Hepatocyte (in vitro differentiated cells): ENCODE results near the gene TRPV3. TPM values are rescaled to one million over a fixed set of nuclear protein-coding genes. Genes with fewer than 3 reads are reported as not detected.
"Not testable (repeated sequence)": the region's sequence is repeated elsewhere in the genome, so short reads cannot be mapped to it uniquely, and the experiment has no call there.

Experiments
- DNase-seq: peaks from one replicate; pipeline ENCODE4 v3.0.0-alpha.2; 2016; ENCODE audit warnings: low spot score
- H2AFZ ChIP-seq: fragments of 200-600 bp; sonication (generic); 2 replicates; pipeline ENCODE4 v1.6.0; 2016; ENCODE audit warnings: antibody characterized with exemption, mild to moderate bottlenecking
- H3K27ac ChIP-seq: fragments of 200-600 bp; sonication (generic); 2 replicates; pipeline ENCODE4 v1.5.1; 2016; ENCODE audit warnings: mild to moderate bottlenecking
- H3K27me3 ChIP-seq: fragments of 200-600 bp; sonication (generic); 2 replicates; pipeline ENCODE4 v1.6.1; 2016
- H3K36me3 ChIP-seq: fragments of 200-600 bp; sonication (generic); replicated peaks from 2 replicates; pipeline ENCODE4 v1.5.1; 2016; ENCODE audit warnings: low read depth; ENCODE audit not compliant: insufficient read depth
- H3K4me1 ChIP-seq: fragments of 200-600 bp; sonication (generic); 2 replicates; pipeline ENCODE4 v1.5.1; 2016; ENCODE audit warnings: mild to moderate bottlenecking, moderate library complexity; ENCODE audit not compliant: insufficient read depth
- H3K4me2 ChIP-seq: fragments of 200-600 bp; sonication (generic); 2 replicates; pipeline ENCODE4 v1.6.0; 2016
- H3K4me3 ChIP-seq: fragments of 200-600 bp; sonication (generic); 2 replicates; pipeline ENCODE4 v1.5.1; 2016; ENCODE audit warnings: mild to moderate bottlenecking
- H3K79me2 ChIP-seq: fragments of 200-600 bp; sonication (generic); 2 replicates; pipeline ENCODE4 v1.6.0; 2017; ENCODE audit warnings: mild to moderate bottlenecking
- H3K9me2 ChIP-seq: fragments of 200-600 bp; sonication (generic); replicated peaks from 2 replicates; pipeline ENCODE4 v1.6.0; 2017; ENCODE audit warnings: mild to moderate bottlenecking; ENCODE audit not compliant: insufficient read depth
- H3K9me3 ChIP-seq: fragments of 200-600 bp; sonication (generic); 2 replicates; pipeline ENCODE4 v1.5.1; 2016; ENCODE audit warnings: low read depth, mild to moderate bottlenecking
- H4K20me1 ChIP-seq: fragments of 200-600 bp; sonication (generic); 2 replicates; pipeline ENCODE4 v1.6.0; 2016; ENCODE audit warnings: mild to moderate bottlenecking; ENCODE audit not compliant: insufficient read depth, poor library complexity, severe bottlenecking
- EZH2 ChIP-seq: fragments of 200-600 bp; sonication (generic); IDR thresholded peaks from 2 replicates; pipeline ENCODE4 v1.6.1; 2016; ENCODE audit warnings: antibody characterized with exemption, mild to moderate bottlenecking, borderline replicate concordance
- EZH2phosphoT487 ChIP-seq: fragments of 200-600 bp; sonication (generic); IDR thresholded peaks from one replicate; pipeline ENCODE4 v1.6.1; 2018; ENCODE audit warnings: antibody characterized with exemption, mild to moderate bottlenecking, low read depth, moderate library complexity; ENCODE audit not compliant: unreplicated experiment, severe bottlenecking
- WGBS: methylation state at CpG from one replicate; pipeline ENCODE4 v1.1.6; 2016; ENCODE audit warnings: low lambda C conversion rate; ENCODE audit errors: missing lambda C conversion rate; 5-methylcytosine and 5-hydroxymethylcytosine counted together
- polyA plus RNA-seq: library from polyadenylated mRNA; unstranded; fragments of >200 nt; fragmentation: Nextera tagmentation; extraction: Ambion mirVana; gene quantifications from 2 replicates; pipeline ENCODE4 v1.2.1, GENCODE V29; 2016
- total RNA-seq: library from RNA; depleted of rRNA; stranded (reverse); fragments of >200 nt; gene quantifications from 2 replicates; pipeline ENCODE4 v1.2.3, GENCODE V29; 2014
- TF ChIP-seq, protein P1 (sequence below): fragments of 200-600 bp; sonication (generic); IDR thresholded peaks from 2 replicates; pipeline ENCODE4 v1.5.1; 2016; ENCODE audit warnings: antibody characterized with exemption, mild to moderate bottlenecking; ENCODE audit not compliant: poor library complexity

Gene TRPV3
- total and polyA plus RNA-seq, 2 experiments from 2014 or later: 1.4 to 2.6 TPM

DNA sequence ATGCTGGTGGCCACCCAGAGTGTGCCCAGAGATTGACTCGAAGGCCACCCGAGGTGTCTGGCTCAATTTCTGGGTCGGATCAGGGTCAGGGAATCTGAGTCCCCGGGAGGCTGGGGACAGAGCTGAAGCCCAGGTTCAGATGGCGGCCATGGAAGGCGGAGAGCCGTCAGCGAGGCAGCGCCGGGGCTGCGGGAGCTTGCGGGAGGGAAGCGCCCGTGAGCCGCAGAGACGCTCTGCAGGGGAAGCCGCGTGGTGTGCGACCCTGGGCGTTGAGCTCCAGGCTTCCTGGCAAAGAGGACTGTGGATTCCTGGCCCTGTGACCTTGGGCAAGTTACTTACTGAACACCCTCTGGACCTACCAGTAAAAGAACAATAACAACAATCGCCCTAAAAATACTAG is 85.5 kb downstream of the TRPV3 start:
- no peak for TF ChIP-seq EZH2phosphoT487
- TF ChIP-seq EZH2: no peak
- TF ChIP-seq, protein P1, sequence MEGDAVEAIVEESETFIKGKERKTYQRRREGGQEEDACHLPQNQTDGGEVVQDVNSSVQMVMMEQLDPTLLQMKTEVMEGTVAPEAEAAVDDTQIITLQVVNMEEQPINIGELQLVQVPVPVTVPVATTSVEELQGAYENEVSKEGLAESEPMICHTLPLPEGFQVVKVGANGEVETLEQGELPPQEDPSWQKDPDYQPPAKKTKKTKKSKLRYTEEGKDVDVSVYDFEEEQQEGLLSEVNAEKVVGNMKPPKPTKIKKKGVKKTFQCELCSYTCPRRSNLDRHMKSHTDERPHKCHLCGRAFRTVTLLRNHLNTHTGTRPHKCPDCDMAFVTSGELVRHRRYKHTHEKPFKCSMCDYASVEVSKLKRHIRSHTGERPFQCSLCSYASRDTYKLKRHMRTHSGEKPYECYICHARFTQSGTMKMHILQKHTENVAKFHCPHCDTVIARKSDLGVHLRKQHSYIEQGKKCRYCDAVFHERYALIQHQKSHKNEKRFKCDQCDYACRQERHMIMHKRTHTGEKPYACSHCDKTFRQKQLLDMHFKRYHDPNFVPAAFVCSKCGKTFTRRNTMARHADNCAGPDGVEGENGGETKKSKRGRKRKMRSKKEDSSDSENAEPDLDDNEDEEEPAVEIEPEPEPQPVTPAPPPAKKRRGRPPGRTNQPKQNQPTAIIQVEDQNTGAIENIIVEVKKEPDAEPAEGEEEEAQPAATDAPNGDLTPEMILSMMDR: no peak
- Histone ChIP-seq H3K9me2 (no peaks in the 10 kb centered on the region), H4K20me1 (no peaks in the 10 kb centered on the region), H3K27me3 (no peaks in the 10 kb centered on the region), H3K27ac (no peak overlapping the region), H3K9me3 (no peaks in the 10 kb centered on the region), H3K4me3 (no peak overlapping the region), H3K4me2 (no peak overlapping the region), H3K36me3 (no peaks in the 10 kb centered on the region), H2AFZ (no peak overlapping the region), H3K79me2 (no peaks in the 10 kb centered on the region), H3K4me1 (peaks cover 20% of the 10 kb centered on the region)
- WGBS: 96% methylated on average over 21 of the region's 21 CpGs
- no peak for DNase-seq

DNA sequence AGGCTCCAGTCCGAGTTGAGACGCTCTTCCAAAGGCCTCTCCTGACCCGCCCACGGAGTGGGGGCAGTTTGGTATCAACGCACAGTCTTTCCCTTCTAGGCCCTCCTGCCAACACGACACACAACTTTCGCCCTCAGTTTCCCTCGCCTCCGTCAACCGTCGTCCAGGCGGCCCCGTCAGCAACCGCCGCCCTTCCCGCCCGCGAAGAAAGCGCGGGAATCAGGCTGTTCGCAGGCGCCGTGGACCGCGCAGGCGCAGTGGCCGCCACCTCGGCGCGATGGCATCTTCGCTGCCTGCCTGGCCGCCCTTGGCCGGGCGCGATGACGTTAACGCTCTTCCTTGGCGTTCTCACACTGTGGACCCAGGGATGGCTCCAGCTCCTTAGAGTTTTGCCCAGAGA is 86.0 kb downstream of the TRPV3 start, which contains the start of gene SPATA22:
Gene SPATA22, minus strand, starts transcription at position 221 of the 400 bp plus-strand sequence. CDS start 2,494 bp downstream, outside the sequence.
- no peaks in the 10 kb centered on the region for H3K79me2 ChIP-seq
- no peaks in the 10 kb centered on the region for H4K20me1 ChIP-seq
- H3K4me2 ChIP-seq: no peak within 1 kb of the TSS
- no peaks in the 10 kb centered on the region for H3K9me3 ChIP-seq
- H3K27me3 ChIP-seq: no peaks in the 10 kb centered on the region
- no peak within 1 kb of the TSS for H3K27ac ChIP-seq
- H3K36me3 ChIP-seq: no peaks in the 10 kb centered on the region
- no peak for DNase-seq
- no peak for TF ChIP-seq EZH2phosphoT487
- no peak for TF ChIP-seq EZH2
- TF ChIP-seq, protein P1: no peak
- peaks cover 20% of the 10 kb centered on the region for H3K4me1 ChIP-seq
- H3K9me2 ChIP-seq: no peaks in the 10 kb centered on the region
- 98% methylated on average over 38 of the region's 38 CpGs for WGBS
- no peak within 1 kb of the TSS for H2AFZ ChIP-seq
- H3K4me3 ChIP-seq: no peak within 1 kb of the TSS

DNA sequence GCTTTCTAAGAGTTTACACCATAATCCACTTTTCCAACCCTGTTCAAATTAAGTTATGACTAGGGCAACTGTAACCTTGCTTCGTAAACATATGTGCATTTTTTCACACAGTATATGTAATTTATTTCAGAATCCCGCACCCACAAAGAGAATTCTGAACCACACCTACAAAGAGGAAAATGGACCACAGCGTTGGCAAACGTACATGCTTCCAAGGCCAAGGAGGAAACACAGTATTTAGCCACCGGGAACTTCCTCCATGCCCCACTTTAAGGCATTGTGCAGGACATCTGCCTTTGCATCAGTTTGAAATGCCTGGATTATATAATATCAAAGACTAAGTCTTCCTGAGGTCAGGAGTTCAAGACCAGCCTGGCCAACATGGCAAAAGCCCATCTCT is 88.1 kb downstream of the TRPV3 start:
- 77% methylated on average over 5 of the region's 5 CpGs for WGBS
- H3K36me3 ChIP-seq: no peaks in the 10 kb centered on the region
- no peak overlapping the region for H3K4me3 ChIP-seq
- no peaks in the 10 kb centered on the region for H3K79me2 ChIP-seq
- no peaks in the 10 kb centered on the region for H3K9me3 ChIP-seq
- H3K9me2 ChIP-seq: no peaks in the 10 kb centered on the region
- no peak overlapping the region for H2AFZ ChIP-seq
- no peak overlapping the region for H3K4me2 ChIP-seq
- no peaks in the 10 kb centered on the region for H4K20me1 ChIP-seq
- H3K27me3 ChIP-seq: no peaks in the 10 kb centered on the region
- no peak for DNase-seq
- no peak for TF ChIP-seq EZH2phosphoT487
- TF ChIP-seq, protein P1: no peak
- TF ChIP-seq EZH2: no peak
- peaks cover 6% of the 10 kb centered on the region for H3K4me1 ChIP-seq
- H3K27ac ChIP-seq: no peak overlapping the region

DNA sequence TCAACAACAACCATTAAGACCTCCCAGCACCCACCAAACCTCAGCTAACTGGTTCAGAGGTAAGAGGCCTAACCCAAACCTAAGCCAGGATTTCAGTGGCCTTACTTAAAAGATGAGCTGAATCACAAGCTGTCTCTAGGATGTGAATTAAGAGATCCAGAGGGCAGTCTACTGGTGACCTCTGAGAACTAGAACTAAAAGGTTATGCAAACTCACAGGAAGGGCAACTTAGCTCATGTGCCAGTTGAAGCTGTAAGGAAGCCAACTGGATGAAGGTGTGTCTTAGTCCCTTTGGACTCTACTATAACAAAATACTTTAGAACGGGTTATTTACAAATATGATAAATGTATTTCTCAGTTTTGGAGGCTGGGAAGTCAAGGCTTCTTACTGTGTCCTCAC is 91.3 kb downstream of the TRPV3 start:
- H3K4me1 ChIP-seq, H3K9me2 ChIP-seq, H3K27ac ChIP-seq, H4K20me1 ChIP-seq, H3K27me3 ChIP-seq, H3K36me3 ChIP-seq, H3K4me3 ChIP-seq, H2AFZ ChIP-seq, DNase-seq, H3K4me2 ChIP-seq, H3K79me2 ChIP-seq, H3K9me3 ChIP-seq: not testable (repeated sequence)
- WGBS: 97% methylated on average over 1 of the region's 1 CpG

Other genes starting within 250 kb of the TRPV3 start
- not detected in 2 replicates for gene OR3A2, start 171.5 kb downstream of the TRPV3 start, total RNA-seq
- gene OR3A2, start 171.5 kb downstream of the TRPV3 start, polyA plus RNA-seq: not detected in 2 replicates
- not detected in 2 replicates for gene OR1E1, start 159.4 kb downstream of the TRPV3 start, total RNA-seq
- gene OR1E1, start 159.4 kb downstream of the TRPV3 start, polyA plus RNA-seq: not detected in 2 replicates
- not detected in 2 replicates for gene OR3A3, start 146.4 kb downstream of the TRPV3 start, total RNA-seq
- not detected in 2 replicates for gene OR3A3, start 146.4 kb downstream of the TRPV3 start, polyA plus RNA-seq
- gene OR1E2, start 124.0 kb downstream of the TRPV3 start, total RNA-seq: not detected in 2 replicates
- not detected in 2 replicates for gene OR1E2, start 124.0 kb downstream of the TRPV3 start, polyA plus RNA-seq
- gene SPATA22, start 86.0 kb downstream of the TRPV3 start, total RNA-seq: not detected in 2 replicates
- gene SPATA22, start 86.0 kb downstream of the TRPV3 start, polyA plus RNA-seq: not detected in 2 replicates
- gene ASPA, start 81.8 kb downstream of the TRPV3 start, total RNA-seq: 0.27 and 1.2 TPM in 2 replicates
- 0.08 and 0.66 TPM in 2 replicates for gene ASPA, start 81.8 kb downstream of the TRPV3 start, polyA plus RNA-seq
- gene TRPV1, start 51.6 kb upstream of the TRPV3 start, total RNA-seq: 3.7 and 6.2 TPM in 2 replicates
- 4.8 and 6.2 TPM in 2 replicates for gene TRPV1, start 51.6 kb upstream of the TRPV3 start, polyA plus RNA-seq
- gene SHPK, start 78.4 kb upstream of the TRPV3 start, total RNA-seq: 14.1 and 14.9 TPM in 2 replicates
- gene SHPK, start 78.4 kb upstream of the TRPV3 start, polyA plus RNA-seq: 9.1 and 11.2 TPM in 2 replicates
- 28.1 and 28.7 TPM in 2 replicates for gene CTNS, start 78.9 kb upstream of the TRPV3 start, total RNA-seq
- gene CTNS, start 78.9 kb upstream of the TRPV3 start, polyA plus RNA-seq: 23.7 and 26.0 TPM in 2 replicates
- gene TAX1BP3, start 110.8 kb upstream of the TRPV3 start, total RNA-seq: 208 and 218 TPM in 2 replicates
- gene TAX1BP3, start 110.8 kb upstream of the TRPV3 start, polyA plus RNA-seq: 357 and 387 TPM in 2 replicates
- gene EMC6, start 111.0 kb upstream of the TRPV3 start, total RNA-seq: 40.9 and 42.7 TPM in 2 replicates
- 117 and 130 TPM in 2 replicates for gene EMC6, start 111.0 kb upstream of the TRPV3 start, polyA plus RNA-seq
- gene P2RX5, start 138.3 kb upstream of the TRPV3 start, total RNA-seq: 0.36 TPM in 1 of 2 replicates, not detected in the other
- gene P2RX5, start 138.3 kb upstream of the TRPV3 start, polyA plus RNA-seq: 0.32 TPM in 1 of 2 replicates, not detected in the other
- gene HASPIN, start 166.1 kb upstream of the TRPV3 start, total RNA-seq: 1.3 and 1.5 TPM in 2 replicates
- 0.54 and 1.1 TPM in 2 replicates for gene HASPIN, start 166.1 kb upstream of the TRPV3 start, polyA plus RNA-seq
- 28.1 and 46.7 TPM in 2 replicates for gene ITGAE, start 243.4 kb upstream of the TRPV3 start, total RNA-seq
- gene ITGAE, start 243.4 kb upstream of the TRPV3 start, polyA plus RNA-seq: 53.0 and 77.0 TPM in 2 replicates